K562 (cell line): ENCODE measurements around the gene ZDHHC11B. TPM values are rescaled to one million over a fixed set of nuclear protein-coding genes. Genes with fewer than 3 reads are reported as not detected.
"Not testable (repeated sequence)": the region's sequence is repeated elsewhere in the genome, so short reads cannot be mapped to it uniquely, and the experiment has no call there.

ENCODE experiments used
- ATAC-seq: fragments of 200-7000 bp; cut with Tn5 transposase; 3 replicates; pipeline ENCODE4 v1.9.1; 2020; ENCODE audit warnings: moderate library complexity
- BruUV-seq: library from RNA; stranded (reverse); fragments of 400-500 nt; replicated peaks from 2 replicates; lab custom pipeline; 2021; lab: Mats Ljungman, UMichigan
- CTCF ChIA-PET: fragments of 300-600 bp; formaldehyde crosslinking; extraction: SDS; loops from one replicate; lab custom pipeline; 2021; ENCODE audit warnings: low intra/inter-chr PET ratio; lab: Yijun Ruan, JAX
- POLR2A ChIA-PET: fragments of 300-600, 350-650 bp; sonication (Branson Sonifier 250); formaldehyde crosslinking; extraction: SDS; loops from one replicate; lab custom pipeline; 2021; ENCODE audit warnings: antibody characterized with exemption, inconsistent platforms; lab: Yijun Ruan, JAX
- DNase-seq, 4 experiments: peaks; one replicate each; pipeline versions ENCODE4 v3.0.0 to v3.0.0-alpha.2; 2011 to 2018; ENCODE audit warnings: low spot score in 3 of 4, mixed read lengths in 3 of 4; ENCODE audit errors: extremely low read depth in 1 of 4
- FAIRE-seq: peaks from 2 replicates; lab custom pipeline; 2011; peaks lifted over from hg19 to GRCh38; lab: Jason Lieb, UNC
- H2AFZ ChIP-seq: 2 replicates; pipeline ENCODE4 v1.6.0; 2011; ENCODE audit warnings: low read depth, low read length, control low read depth, inconsistent platforms
- H3K27ac ChIP-seq: fragments of 200-600 bp; 3 replicates; pipeline ENCODE4 v1.8.0; 2011; ENCODE audit warnings: low read depth, mild to moderate bottlenecking, control low read depth, inconsistent platforms, low read length, moderate library complexity, mixed read lengths; ENCODE audit errors: extremely low read depth
- H3K27me3 ChIP-seq, 2 experiments: fragments of 300-600 bp in 1 of 2; 2 replicates in 1 of 2; 3 replicates in 1 of 2; pipeline versions ENCODE4 v1.6.0 to v1.8.0; 2011; ENCODE audit warnings: inconsistent platforms in 2 of 2, low read length in 2 of 2, mild to moderate bottlenecking in 1 of 2, mixed read lengths in 1 of 2, moderate library complexity in 1 of 2; ENCODE audit not compliant: control insufficient read depth in 2 of 2, insufficient read depth in 2 of 2
- H3K36me3 ChIP-seq: fragments of 300-600 bp; 3 replicates; pipeline ENCODE4 v1.8.0; 2011; ENCODE audit warnings: mild to moderate bottlenecking, low read length, inconsistent platforms; ENCODE audit not compliant: control insufficient read depth, insufficient read depth
- H3K4me1 ChIP-seq, 2 experiments: fragments of 200-600 bp in 1 of 2; replicated peaks in 1 of 2; 2 replicates in 1 of 2; 3 replicates in 1 of 2; pipeline versions ENCODE4 v1.5.1 to v1.8.0; 2011; ENCODE audit warnings: inconsistent platforms in 2 of 2, low read length in 2 of 2, mild to moderate bottlenecking in 1 of 2, mixed read lengths in 1 of 2, moderate library complexity in 1 of 2; ENCODE audit not compliant: control insufficient read depth in 2 of 2, insufficient read depth in 2 of 2
- H3K4me2 ChIP-seq: 2 replicates; pipeline ENCODE4 v1.6.1; 2011; ENCODE audit warnings: low read length, control low read depth, inconsistent platforms, mixed read lengths; ENCODE audit not compliant: insufficient read depth
- H3K4me3 ChIP-seq: fragments of 200-600 bp; sonication (generic), shearing (Covaris generic); 2 replicates; pipeline ENCODE4 v1.5.1; 2016; ENCODE audit warnings: control low read depth, inconsistent platforms
- H3K79me2 ChIP-seq: fragments of 200-600 bp; 3 replicates; pipeline ENCODE4 v1.8.0; 2011; ENCODE audit warnings: low read length, inconsistent platforms; ENCODE audit not compliant: control insufficient read depth, insufficient read depth
- H3K9ac ChIP-seq, 2 experiments: 2 replicates each; pipeline versions ENCODE4 v1.6.0 to v1.6.1; 2011; ENCODE audit warnings: low read depth in 2 of 2, low read length in 2 of 2, control low read depth in 1 of 2, inconsistent platforms in 1 of 2, mild to moderate bottlenecking in 1 of 2, mixed read lengths in 1 of 2; ENCODE audit not compliant: insufficient read depth in 1 of 2
- H3K9me1 ChIP-seq: one replicate; pipeline ENCODE4 v1.6.0; 2011; ENCODE audit warnings: inconsistent platforms, mild to moderate bottlenecking, low read length, moderate library complexity; ENCODE audit not compliant: control insufficient read depth, insufficient read depth
- H3K9me3 ChIP-seq: replicated peaks from 2 replicates; pipeline ENCODE4 v1.5.1; 2011; ENCODE audit warnings: low read depth, low read length, inconsistent platforms; ENCODE audit not compliant: control insufficient read depth, insufficient read depth
- H4K20me1 ChIP-seq: replicated peaks from 2 replicates; pipeline ENCODE4 v1.6.1; 2011; ENCODE audit warnings: low read length, inconsistent platforms, mixed read lengths; ENCODE audit not compliant: control insufficient read depth, insufficient read depth
- WGBS: fragments of 100-300 bp; shearing (Covaris generic); methylation state at CpG from one replicate; pipeline ENCODE4 v1.1.6; 2016; ENCODE audit warnings: low coverage, mixed read lengths; ENCODE audit not compliant: insufficient coverage; ENCODE audit errors: missing lambda C conversion rate; 5-methylcytosine and 5-hydroxymethylcytosine counted together
- in situ Hi-C: fragments of 300-500 bp; cut with MboI; formaldehyde crosslinking; loops from 4 replicates; pipeline ENCODE4 v1.15.0; 2018; ENCODE audit warnings: inconsistent platforms, mixed read lengths
- intact Hi-C: fragments of 100-400 bp; cut with micrococcal nuclease; formaldehyde crosslinking; loops from 2 replicates; pipeline ENCODE4 v1.14.2; 2022
- polyA plus RNA-seq, 8 experiments: library from polyadenylated mRNA; depleted of rRNA in 4 of 8; stranded (reverse) in 5 of 8; unstranded in 3 of 8; fragments of >200 nt; fragmentation: Nextera tagmentation in 2 of 8; fragmentation: Illumina TruSeq in 1 of 8; extraction: Ambion mirVana in 2 of 8; extraction: Trizol in 1 of 8; gene quantifications; 2 replicates each; pipeline versions ENCODE4 v1.2.1 to v1.2.3, GENCODE V29; 2011 to 2014; ENCODE audit warnings: inconsistent platforms in 1 of 8, missing spikeins in 1 of 8
- total RNA-seq, 7 experiments: library from RNA; depleted of rRNA in 6 of 7; stranded (reverse); fragments of >200 nt in 6 of 7; fragmentation: Illumina TruSeq in 2 of 7; extraction: Trizol in 2 of 7; gene quantifications; 2 replicates each; pipeline versions ENCODE4 v1.2.1 to v1.2.3, GENCODE V29; 2011 to 2021; ENCODE audit warnings: low replicate concordance in 1 of 7

Gene ZDHHC11B
- total and polyA plus RNA-seq, 9 of the 15 experiments (the other 6 are each of a cell fraction or from before 2014, with no cell fraction given), result 0.03 to 0.23 (median 0.15) TPM; not detected in 3

DNA sequence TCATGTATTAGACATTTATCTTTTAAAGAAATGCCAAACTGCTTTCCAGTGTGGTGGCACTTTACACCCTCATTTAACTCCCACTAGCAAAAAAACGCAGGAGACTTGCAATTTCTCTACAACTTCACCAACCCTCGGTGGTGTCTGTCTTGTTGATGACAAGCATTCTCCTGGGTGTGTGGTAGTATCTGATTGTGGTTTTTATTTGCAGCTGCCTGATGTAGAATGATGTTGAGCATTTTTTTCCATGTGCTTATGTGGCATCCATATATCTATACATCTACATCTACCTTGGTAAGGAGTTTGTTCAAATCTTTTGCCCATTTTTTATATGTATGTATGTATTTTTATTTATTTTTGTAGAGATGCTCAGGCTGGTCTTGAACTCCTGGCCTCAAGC, 49.5 kb upstream of the ZDHHC11B start:
- POLR2A ChIA-PET, result interaction anchor here (0.7 kb wide), 1 partner anchor 28 kb away, joined by 3 read pairs; no protein-coding TSS in a partner anchor
- DNase-seq, H3K27me3 ChIP-seq, H3K79me2 ChIP-seq, H3K4me2 ChIP-seq, ATAC-seq, H3K9ac ChIP-seq, H3K9me1 ChIP-seq, H3K36me3 ChIP-seq, H2AFZ ChIP-seq, H3K27ac ChIP-seq, H3K9me3 ChIP-seq, H3K4me3 ChIP-seq, FAIRE-seq, in situ Hi-C loops, CTCF ChIA-PET, H4K20me1 ChIP-seq, intact Hi-C loops, H3K4me1 ChIP-seq, BruUV-seq: not testable (repeated sequence)
- 2% methylated on average over 2 of the region's 2 CpGs for WGBS

DNA sequence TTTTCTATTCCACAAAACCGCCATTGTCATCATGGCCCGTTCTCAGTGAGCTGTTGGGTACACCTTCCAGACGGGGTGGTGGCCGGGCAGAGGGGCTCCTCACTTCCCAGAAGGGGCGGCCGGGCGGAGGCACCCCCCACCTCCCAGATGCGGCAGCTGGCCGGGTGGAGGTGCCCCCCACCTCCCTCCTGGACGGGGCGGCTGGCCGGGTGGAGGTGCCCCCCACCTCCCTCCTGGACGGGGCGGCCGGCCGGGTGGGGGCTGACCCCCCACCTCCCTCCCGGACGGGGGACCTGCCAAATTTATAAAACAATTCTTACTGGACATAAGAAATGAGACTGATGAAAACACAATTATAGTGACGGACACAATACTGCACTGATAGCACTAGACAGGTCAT, 43.7 kb upstream of the ZDHHC11B start:
- CTCF ChIA-PET, in situ Hi-C loops: not testable (repeated sequence)

DNA sequence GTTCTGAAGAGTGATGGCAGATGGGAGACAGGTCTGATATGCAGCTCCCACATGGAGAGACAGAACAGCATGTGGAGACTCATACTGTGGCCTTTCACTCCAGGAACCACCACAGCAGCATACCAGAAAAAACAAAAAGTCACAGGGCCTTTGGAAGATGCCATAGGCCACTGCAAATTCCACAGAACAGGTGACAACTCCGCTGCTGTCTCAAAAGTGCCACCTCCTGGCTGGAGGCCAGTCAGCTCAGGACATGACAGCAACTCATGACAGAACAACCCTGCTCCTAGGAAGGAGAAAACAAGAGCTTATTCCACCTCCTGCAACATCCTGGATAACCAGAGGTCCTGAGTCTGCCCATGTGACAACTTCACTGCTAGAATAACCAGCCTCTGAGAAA, 41.0 kb upstream of the ZDHHC11B start:
- H3K4me1 ChIP-seq, H3K36me3 ChIP-seq, POLR2A ChIA-PET, in situ Hi-C loops, H3K9me3 ChIP-seq, intact Hi-C loops, CTCF ChIA-PET, H4K20me1 ChIP-seq, H3K9ac ChIP-seq, H3K79me2 ChIP-seq, BruUV-seq, H3K27ac ChIP-seq, H3K9me1 ChIP-seq, H2AFZ ChIP-seq, H3K4me3 ChIP-seq, H3K4me2 ChIP-seq: not testable (repeated sequence)
- DNase-seq (peak in 1 of 4 experiments; percentile 22), ATAC-seq (peak; percentile 70), FAIRE-seq (peak; percentile 72)
- WGBS, result 0% methylated on average over 1 of the region's 1 CpG
- peaks cover 2 to 23% of the 10 kb centered on the region in 2 experiments; a peak in 1 of 5 replicates for H3K27me3 ChIP-seq

More for the DNA sequence above, 43.7 kb upstream of the ZDHHC11B start:
- H3K27ac ChIP-seq, FAIRE-seq, H3K79me2 ChIP-seq, H3K9me1 ChIP-seq, POLR2A ChIA-PET, H2AFZ ChIP-seq, H3K4me2 ChIP-seq, ATAC-seq, H3K36me3 ChIP-seq, H3K4me3 ChIP-seq, DNase-seq, intact Hi-C loops, H3K9me3 ChIP-seq, BruUV-seq, H3K4me1 ChIP-seq, H4K20me1 ChIP-seq, H3K9ac ChIP-seq: not testable (repeated sequence)
- peaks cover 0 to 17% of the 10 kb centered on the region in 2 experiments; a peak in 1 of 5 replicates for H3K27me3 ChIP-seq
- WGBS, result 4% methylated on average over 8 of the region's 19 CpGs
